Naive thymus-derived CD4-positive, alpha-beta T cell (primary cell): ENCODE data around the gene SARNP. TPM values are rescaled to one million over a fixed set of nuclear protein-coding genes. Genes with fewer than 3 reads are reported as not detected.

Experiments
- ATAC-seq: fragments of 150-1000 bp; cut with Tn5 transposase; 2 replicates; pipeline ENCODE4 v1.10.0; 2021; ENCODE audit warnings: mild to moderate bottlenecking, moderate library complexity
- CTCF ChIA-PET: fragments of 350-600 bp; sonication (Branson Sonifier 250); formaldehyde crosslinking; loops from one replicate; lab custom pipeline; 2021; ENCODE audit warnings: antibody characterized with exemption; lab: Charles Lee
- POLR2A ChIA-PET: fragments of 350-600 bp; sonication (Branson Sonifier 250); formaldehyde crosslinking; loops from one replicate; lab custom pipeline; 2021; ENCODE audit warnings: antibody characterized with exemption, inconsistent platforms; lab: Charles Lee
- DNase-seq, 9 donors: peaks; one replicate each; pipeline versions ENCODE4 v3.0.0 to v3.0.0-alpha.2; 2020 to 2022; ENCODE audit warnings: mixed read lengths in 1 of 9
- H3K27ac ChIP-seq: one replicate; pipeline ENCODE4 v1.7.0; 2013; ENCODE audit warnings: mild to moderate bottlenecking, low read depth, low read length, moderate library complexity
- H3K27me3 ChIP-seq, 2 donors: one replicate each; pipeline ENCODE4 v1.7.0; 2013; ENCODE audit warnings: low read length in 2 of 2, mild to moderate bottlenecking in 2 of 2, moderate library complexity in 2 of 2; ENCODE audit not compliant: control insufficient read depth in 2 of 2, insufficient read depth in 2 of 2
- H3K36me3 ChIP-seq, 3 experiments: 1 replicate in 2 of 3; 2 replicates in 1 of 3; pipeline ENCODE4 v1.7.0; 2013; ENCODE audit warnings: low read length in 3 of 3, mild to moderate bottlenecking in 3 of 3, moderate library complexity in 1 of 3; ENCODE audit not compliant: insufficient read depth in 3 of 3, control insufficient read depth in 2 of 3
- H3K4me1 ChIP-seq, 2 donors: one replicate each; pipeline ENCODE4 v1.7.0; 2013; ENCODE audit warnings: low read length in 2 of 2, mild to moderate bottlenecking in 2 of 2, moderate library complexity in 1 of 2; ENCODE audit not compliant: control insufficient read depth in 2 of 2, insufficient read depth in 2 of 2
- H3K4me3 ChIP-seq: 2 replicates; pipeline ENCODE4 v1.7.0; 2013; ENCODE audit warnings: mild to moderate bottlenecking, low read length
- H3K9me3 ChIP-seq, 3 experiments: 1 replicate in 2 of 3; 2 replicates in 1 of 3; pipeline ENCODE4 v1.7.0; 2013; ENCODE audit warnings: low read length in 3 of 3; ENCODE audit not compliant: control insufficient read depth in 2 of 3
- H3K27ac Mint-ChIP-seq, 9 donors: one replicate each; pipeline ENCODE4 v1.8.0; 2020 to 2022; ENCODE audit warnings: mixed read lengths in 9 of 9, mild to moderate bottlenecking in 8 of 9, moderate library complexity in 5 of 9, inconsistent platforms in 2 of 9
- H3K27me3 Mint-ChIP-seq, 5 donors: one replicate each; pipeline ENCODE4 v1.8.0; 2021 to 2022; ENCODE audit warnings: mixed read lengths in 5 of 5, mild to moderate bottlenecking in 1 of 5
- H3K36me3 Mint-ChIP-seq, 5 donors: one replicate each; pipeline ENCODE4 v1.8.0; 2020 to 2022; ENCODE audit warnings: mixed read lengths in 5 of 5, mild to moderate bottlenecking in 3 of 5, inconsistent platforms in 1 of 5
- H3K4me1 Mint-ChIP-seq, 7 donors: one replicate each; pipeline ENCODE4 v1.8.0; 2020 to 2022; ENCODE audit warnings: mixed read lengths in 7 of 7, mild to moderate bottlenecking in 3 of 7, inconsistent platforms in 1 of 7
- H3K4me3 Mint-ChIP-seq, 10 donors: one replicate each; pipeline ENCODE4 v1.8.0; 2020 to 2022; ENCODE audit warnings: mild to moderate bottlenecking in 10 of 10, mixed read lengths in 10 of 10, moderate library complexity in 6 of 10, inconsistent platforms in 2 of 10
- H3K9me3 Mint-ChIP-seq, 11 donors: one replicate each; pipeline ENCODE4 v1.8.0; 2020 to 2022; ENCODE audit warnings: mixed read lengths in 11 of 11, mild to moderate bottlenecking in 4 of 11, inconsistent platforms in 1 of 11, moderate library complexity in 1 of 11
- intact Hi-C, 2 donors: fragments of 100-400 bp; cut with micrococcal nuclease; formaldehyde crosslinking; loops; one replicate each; pipeline ENCODE4 v1.15.1; 2023
- polyA plus RNA-seq, 2 donors: library from polyadenylated mRNA; unstranded; fragments of 300-500 nt; fragmentation: Illumina TruSeq; gene quantifications; one replicate each; pipeline ENCODE4 v1.2.3, GENCODE V29; 2021
- total RNA-seq, 6 experiments: library from RNA in 5 of 6; stranded (reverse) in 5 of 6; gene quantifications; 1 replicate in 5 of 6; 2 replicates in 1 of 6; pipeline ENCODE4 v1.2.3 and lab custom pipeline; 2021 to 2026

The SARNP gene
- total and polyA plus RNA-seq, 7 experiments from 2014 or later: 28.0 to 115 (median 43.5) TPM

GRCh38 chr12:55797550-55797949, 20.0 kb downstream of the SARNP start:
- peaks cover 7 to 40% (median 16%) of the 10 kb centered on the region in 5 donors for H3K36me3 Mint-ChIP-seq
- H3K36me3 ChIP-seq: peaks cover 39 to 79% (median 41%) of the 10 kb centered on the region in 3 experiments
- POLR2A ChIA-PET: interaction anchor here (2.0 to 2.1 kb wide), 2 partner anchors 20 to 33 kb away, joined by 4 to 5 read pairs; partner anchors contain the start of genes ORMDL2 and SARNP
- no peak for ATAC-seq
- no peak overlapping the region for H3K4me3 ChIP-seq
- no peaks in the 10 kb centered on the region for H3K9me3 Mint-ChIP-seq
- peaks cover 0 to 23% (median 11%) of the 10 kb centered on the region in 7 donors for H3K4me1 Mint-ChIP-seq
- peak overlapping the region in 3 of 9 donors; percentile 19 to 77 (median 23) for H3K27ac Mint-ChIP-seq
- CTCF ChIA-PET: interaction anchor here (0.9 to 4.8 kb wide), 4 partner anchors 22 to 143 kb away, joined by 3 to 25 read pairs (median 4); no protein-coding TSS in a partner anchor
- intact Hi-C loops: loop anchor here (1.0 kb wide), 2 partner anchors 59 to 67 kb away; no protein-coding TSS in a partner anchor
- no peaks in the 10 kb centered on the region for H3K27me3 Mint-ChIP-seq
- no peak overlapping the region for H3K4me3 Mint-ChIP-seq
- H3K9me3 ChIP-seq: no peaks in the 10 kb centered on the region
- H3K27me3 ChIP-seq: no peaks in the 10 kb centered on the region
- DNase-seq: no peak
- no peaks in the 10 kb centered on the region for H3K4me1 ChIP-seq
- H3K27ac ChIP-seq: no peak overlapping the region

GRCh38 chr12:55797068-55797467, 20.5 kb downstream of the SARNP start:
- Histone ChIP-seq H3K27me3 (no peaks in the 10 kb centered on the region), H3K4me1 (no peaks in the 10 kb centered on the region), H3K4me3 (no peak overlapping the region), H3K27ac (no peak overlapping the region), H3K9me3 (no peaks in the 10 kb centered on the region), H3K36me3 (peaks cover 39 to 79% (median 41%) of the 10 kb centered on the region in 3 experiments)
- ChIA-PET CTCF (interaction anchor here (0.9 to 4.8 kb wide), 5 partner anchors 21 to 143 kb away, joined by 3 to 25 read pairs (median 3); no protein-coding TSS in a partner anchor), POLR2A (interaction anchor here (0.7 to 2.1 kb wide), 3 partner anchors 21 to 59 kb away, joined by 3 to 5 read pairs (median 4); partner anchors contain the start of genes ORMDL2 and SARNP)
- Mint-ChIP-seq H3K36me3 (peaks cover 7 to 40% (median 16%) of the 10 kb centered on the region in 5 donors), H3K4me1 (peaks cover 0 to 20% (median 11%) of the 10 kb centered on the region in 7 donors), H3K27ac (peak overlapping the region in 1 of 9 donors; percentile 23), H3K4me3 (no peak overlapping the region), H3K9me3 (no peaks in the 10 kb centered on the region), H3K27me3 (no peaks in the 10 kb centered on the region)
- intact Hi-C loops: loop anchor here (1.0 kb wide), 2 partner anchors 59 to 67 kb away; no protein-coding TSS in a partner anchor
- DNase-seq (peak in 4 of 9 donors; percentile 19 to 30 (median 26)), ATAC-seq (peak; percentile 44)

- ATAC-seq: no peak
- H3K9me3 Mint-ChIP-seq: no peaks in the 10 kb centered on the region
- H3K36me3 Mint-ChIP-seq: peaks cover 7 to 42% (median 16%) of the 10 kb centered on the region in 5 donors
Observed at GRCh38 chr12:55795950-55796349, 21.6 kb downstream of the SARNP start.

GRCh38 chr12:55789893-55790292, 27.6 kb downstream of the SARNP start:
- no peak for DNase-seq
- Mint-ChIP-seq H3K27me3 (no peaks in the 10 kb centered on the region), H3K4me1 (peaks cover 0 to 13% (median 4%) of the 10 kb centered on the region in 7 donors), H3K4me3 (no peak overlapping the region), H3K36me3 (peaks cover 20 to 52% (median 26%) of the 10 kb centered on the region in 5 donors), H3K27ac (no peak overlapping the region), H3K9me3 (no peaks in the 10 kb centered on the region)
- H3K36me3 ChIP-seq: peaks cover 29 to 74% (median 56%) of the 10 kb centered on the region in 3 experiments
- intact Hi-C loops: no loop called here
- no peak for ATAC-seq
- CTCF ChIA-PET: no interaction called here
- no peaks in the 10 kb centered on the region for H3K4me1 ChIP-seq
- H3K4me3 ChIP-seq: no peak overlapping the region
- no peak overlapping the region for H3K27ac ChIP-seq
- no peaks in the 10 kb centered on the region for H3K9me3 ChIP-seq
- POLR2A ChIA-PET: no interaction called here
- no peaks in the 10 kb centered on the region for H3K27me3 ChIP-seq

More at GRCh38 chr12:55795950-55796349, 21.6 kb downstream of the SARNP start:
- H3K27me3 ChIP-seq: no peaks in the 10 kb centered on the region
- no peaks in the 10 kb centered on the region for H3K27me3 Mint-ChIP-seq
- H3K9me3 ChIP-seq: no peaks in the 10 kb centered on the region
- no peak for DNase-seq
- peak overlapping the region in 1 of 9 donors; percentile 48 for H3K27ac Mint-ChIP-seq
- no peaks in the 10 kb centered on the region for H3K4me1 ChIP-seq
- no peak overlapping the region for H3K27ac ChIP-seq
- no peak overlapping the region for H3K4me3 ChIP-seq
- ChIA-PET CTCF (interaction anchor here (1.2 to 4.8 kb wide), 6 partner anchors 24 to 144 kb away, joined by 3 to 25 read pairs (median 4); no protein-coding TSS in a partner anchor), POLR2A (interaction anchor here (0.6 to 1.7 kb wide), 3 partner anchors 17 to 140 kb away, joined by 3 to 4 read pairs (median 3); no protein-coding TSS in a partner anchor)
- H3K4me1 Mint-ChIP-seq: peaks cover 0 to 20% (median 11%) of the 10 kb centered on the region in 7 donors
- intact Hi-C loops: no loop called here
- H3K36me3 ChIP-seq: peaks cover 36 to 76% (median 42%) of the 10 kb centered on the region in 3 experiments
- H3K4me3 Mint-ChIP-seq: no peak overlapping the region

GRCh38 chr12:55789171-55789570, 28.4 kb downstream of the SARNP start:
- Histone ChIP-seq H3K27me3 (no peaks in the 10 kb centered on the region), H3K4me1 (no peaks in the 10 kb centered on the region), H3K9me3 (no peaks in the 10 kb centered on the region), H3K27ac (no peak overlapping the region), H3K4me3 (no peak overlapping the region), H3K36me3 (peaks cover 26 to 72% (median 49%) of the 10 kb centered on the region in 3 experiments)
- DNase-seq (no peak), ATAC-seq (no peak)
- CTCF ChIA-PET: interaction anchor here (1.5 kb wide), 1 partner anchor 10 kb away, joined by 4 read pairs; no protein-coding TSS in a partner anchor
- Mint-ChIP-seq H3K4me1 (peaks cover 0 to 13% (median 2%) of the 10 kb centered on the region in 7 donors), H3K27me3 (no peaks in the 10 kb centered on the region), H3K4me3 (no peak overlapping the region), H3K9me3 (no peaks in the 10 kb centered on the region), H3K36me3 (peaks cover 17 to 51% (median 22%) of the 10 kb centered on the region in 5 donors), H3K27ac (peak overlapping the region in 2 of 9 donors; percentile 41 to 70)
- POLR2A ChIA-PET: no interaction called here
- intact Hi-C loops: no loop called here

GRCh38 chr12:55788546-55788945, 29.0 kb downstream of the SARNP start:
- CTCF ChIA-PET: interaction anchor here (1.5 kb wide), 1 partner anchor 9 kb away, joined by 4 read pairs; no protein-coding TSS in a partner anchor
- H3K27ac Mint-ChIP-seq: peak overlapping the region in 3 of 9 donors; percentile 41 to 44 (median 41)
- intact Hi-C loops: no loop called here
- Histone ChIP-seq H3K27me3 (no peaks in the 10 kb centered on the region), H3K27ac (no peak overlapping the region), H3K36me3 (peaks cover 21 to 72% (median 46%) of the 10 kb centered on the region in 3 experiments), H3K9me3 (no peaks in the 10 kb centered on the region), H3K4me1 (no peaks in the 10 kb centered on the region), H3K4me3 (no peak overlapping the region)
- ATAC-seq (no peak), DNase-seq (no peak)
- H3K9me3 Mint-ChIP-seq: no peaks in the 10 kb centered on the region
- peaks cover 16 to 52% (median 23%) of the 10 kb centered on the region in 5 donors for H3K36me3 Mint-ChIP-seq
- H3K27me3 Mint-ChIP-seq: no peaks in the 10 kb centered on the region
- no peak overlapping the region for H3K4me3 Mint-ChIP-seq
- peaks cover 0 to 13% (median 4%) of the 10 kb centered on the region in 7 donors for H3K4me1 Mint-ChIP-seq
- POLR2A ChIA-PET: no interaction called here
